Measurements from ENCODE around the gene DNAJC16. TPM values are rescaled to one million over a fixed set of nuclear protein-coding genes. Genes with fewer than 3 reads are reported as not detected.
A peak's percentile ranks its signal among the peaks of the same experiment; 100 is the strongest.

Gene DNAJC16
- total RNA-seq, 4 donors from 2014 or later, result 10.0 to 20.9 (median 14.2) TPM

DNA sequence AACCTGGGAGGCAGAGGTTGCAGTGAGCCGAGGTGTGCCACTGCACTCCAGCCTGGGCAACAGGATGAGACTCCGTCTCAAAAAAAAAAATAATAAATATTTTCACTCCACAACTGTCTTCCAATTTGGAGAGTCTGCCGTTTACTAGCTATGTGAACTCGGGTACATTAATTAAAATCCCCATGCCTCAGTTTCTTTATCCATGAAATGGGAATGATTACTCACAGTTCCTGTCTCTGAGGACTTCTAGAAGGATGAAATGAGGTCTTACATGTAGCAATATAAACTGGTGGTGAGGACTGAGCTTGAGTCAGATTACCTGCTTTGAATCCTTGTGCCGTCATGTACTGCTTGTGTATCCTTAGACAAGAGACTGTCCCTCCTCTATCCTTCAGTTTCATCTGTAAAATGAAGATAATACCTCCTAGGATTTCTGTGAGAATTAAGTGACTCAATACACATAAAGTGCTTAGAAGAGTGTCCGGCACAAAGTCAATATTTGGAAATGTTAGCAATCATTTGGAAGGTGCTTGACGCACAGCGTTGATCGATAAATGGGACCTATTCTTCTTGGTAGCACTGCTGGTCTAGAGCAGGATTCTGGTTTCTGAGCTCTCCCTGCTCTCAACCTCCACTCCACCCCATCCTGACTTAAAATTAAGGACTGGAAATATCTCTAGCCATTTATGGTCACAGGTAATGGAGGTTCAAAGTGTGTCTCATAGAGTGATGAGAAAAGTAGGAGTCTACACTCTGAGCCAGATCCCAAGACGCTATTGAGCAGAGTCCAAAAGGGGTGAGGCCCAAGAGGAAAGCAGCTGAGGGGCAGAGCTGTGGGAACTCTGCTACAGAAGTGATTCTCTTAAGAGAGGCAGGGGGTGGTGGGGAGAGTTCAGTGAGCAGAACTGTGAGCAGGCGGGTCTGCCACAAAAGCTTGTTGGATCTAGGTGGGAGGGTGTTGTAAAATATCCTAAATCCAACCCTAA lies 79.0 kb downstream of the DNAJC16 start:
- Histone ChIP-seq H3K4me3 (no peak overlapping the region), H3K36me3 (no peaks in the 10 kb centered on the region), H3K9me3 (no peaks in the 10 kb centered on the region), H3K27ac (no peak overlapping the region), H3K4me1 (peaks cover 0 to 37% (median 9%) of the 10 kb centered on the region in 3 donors), H3K27me3 (no peaks in the 10 kb centered on the region)
- no peak for DNase-seq
- intact Hi-C loops (cut with DNase I), result no loop called here
- WGBS, 2 donors, result 83 to 85% methylated on average over 11 of the region's 11 CpGs
- TF ChIP-seq POLR2A (IDR thresholded peaks at IDR 0.05) (no peak), CTCF (IDR thresholded peaks at IDR 0.05) (no peak)

DNA sequence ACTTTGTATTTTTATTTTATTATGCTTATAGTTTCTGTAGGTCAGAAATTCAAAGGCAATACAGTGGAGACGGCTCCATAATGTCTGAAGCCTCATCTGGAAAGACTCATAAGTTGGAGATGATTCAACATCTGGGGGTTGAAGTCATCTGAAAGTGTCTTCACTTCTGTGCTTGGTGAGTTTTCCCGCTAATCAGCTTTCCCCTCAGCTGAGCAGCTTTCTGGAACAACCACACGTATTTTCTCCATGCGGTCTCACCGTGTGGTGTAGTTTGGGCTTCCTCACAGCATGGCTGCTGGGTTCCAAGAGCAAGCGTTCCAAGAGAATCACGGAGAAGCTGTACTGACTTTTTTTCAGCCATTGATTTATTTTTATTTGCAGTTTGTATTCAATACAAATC lies 83.0 kb downstream of the DNAJC16 start:
- H3K4me3 ChIP-seq, result no peak overlapping the region
- H3K36me3 ChIP-seq, result no peaks in the 10 kb centered on the region
- DNase-seq, result no peak
- no peak for TF ChIP-seq POLR2A (IDR thresholded peaks at IDR 0.05)
- TF ChIP-seq CTCF (IDR thresholded peaks at IDR 0.05), result no peak
- H3K9me3 ChIP-seq, result no peaks in the 10 kb centered on the region
- no peak overlapping the region for H3K27ac ChIP-seq
- H3K27me3 ChIP-seq, result no peaks in the 10 kb centered on the region
- WGBS, 2 donors, result 72 to 90% methylated on average over 7 of the region's 7 CpGs
- peaks cover 0 to 3% (median 0%) of the 10 kb centered on the region in 3 donors for H3K4me1 ChIP-seq
- intact Hi-C loops (cut with DNase I), result no loop called here

DNA sequence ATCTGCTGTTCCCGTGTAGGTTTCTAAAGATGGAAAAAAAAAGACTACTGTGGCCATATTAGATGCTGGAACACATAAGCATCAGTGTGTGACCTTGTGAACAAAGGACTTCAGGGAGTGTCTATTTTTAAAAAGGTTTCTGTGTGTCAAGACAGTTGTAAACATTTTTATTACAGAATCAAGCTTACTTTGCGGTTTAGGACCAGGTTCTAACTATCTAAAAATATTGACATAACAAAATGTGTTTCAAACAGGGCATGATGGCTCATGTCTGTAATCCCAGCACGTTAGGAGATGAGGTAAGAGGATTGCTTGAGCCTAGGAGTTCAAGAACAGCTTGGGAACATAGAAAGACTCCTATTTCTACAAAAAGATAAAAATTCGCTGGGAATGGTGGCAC lies 83.5 kb downstream of the DNAJC16 start:
- Histone ChIP-seq H3K27me3 (no peaks in the 10 kb centered on the region), H3K9me3 (no peaks in the 10 kb centered on the region), H3K4me3 (no peak overlapping the region), H3K4me1 (peaks cover 0 to 3% (median 0%) of the 10 kb centered on the region in 3 donors), H3K27ac (no peak overlapping the region), H3K36me3 (no peaks in the 10 kb centered on the region)
- intact Hi-C loops (cut with DNase I), result no loop called here
- DNase-seq, result no peak
- TF ChIP-seq POLR2A (IDR thresholded peaks at IDR 0.05) (no peak), CTCF (IDR thresholded peaks at IDR 0.05) (no peak)
- 35 to 37% methylated on average over 4 of the region's 4 CpGs for WGBS, 2 donors

DNA sequence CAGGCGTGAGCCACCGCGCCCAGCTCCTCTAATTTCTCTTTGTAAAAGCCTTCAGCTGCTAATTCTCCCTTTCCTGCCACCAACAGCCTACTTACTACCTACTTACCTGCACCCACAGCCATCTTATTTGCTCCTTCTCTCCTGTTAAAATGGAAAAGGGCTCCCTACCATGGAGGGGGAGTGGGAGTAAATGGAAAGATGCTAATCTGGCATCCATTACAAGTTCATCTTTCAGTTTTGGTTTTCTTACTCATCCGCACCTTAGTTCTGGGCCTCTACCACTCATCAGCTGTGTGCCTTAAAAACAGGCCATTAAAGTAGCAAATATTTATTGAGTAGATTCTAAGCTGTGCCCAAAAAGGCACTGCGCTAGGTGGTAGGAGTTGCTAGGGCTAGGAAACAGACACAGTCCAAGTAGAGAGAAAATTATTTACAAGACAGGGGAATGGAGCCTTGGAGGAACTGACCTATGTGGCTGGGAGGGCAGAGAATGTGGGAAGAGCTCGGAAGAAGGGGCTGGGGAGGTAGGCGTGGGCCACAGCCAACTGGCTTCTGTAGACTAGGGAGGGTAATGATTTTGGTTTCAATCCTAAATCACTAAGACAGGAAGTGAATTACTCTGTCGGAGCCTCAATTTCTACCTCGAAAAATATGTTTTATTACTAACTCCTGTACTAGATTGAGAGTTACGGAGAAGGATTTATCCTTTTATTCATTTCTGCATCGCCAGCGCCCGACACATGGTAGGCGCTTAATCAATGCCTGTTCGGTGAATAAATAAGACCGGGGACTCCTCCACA lies 89.9 kb downstream of the DNAJC16 start:
- Histone ChIP-seq H3K36me3 (no peaks in the 10 kb centered on the region), H3K27ac (peak overlapping the region; percentile 87 to 100 (median 99)), H3K27me3 (no peaks in the 10 kb centered on the region), H3K4me1 (peaks cover 27 to 44% (median 36%) of the 10 kb centered on the region in 3 donors), H3K9me3 (no peaks in the 10 kb centered on the region), H3K4me3 (peak overlapping the region; percentile 55 to 99 (median 93))
- intact Hi-C loops (cut with DNase I), result loop anchor here (5.0 kb wide), 1 partner anchor 66 kb away; the partner anchor contains the start of gene PLEKHM2
- no peak for DNase-seq
- 24 to 25% methylated on average over 16 of the region's 16 CpGs for WGBS, 2 donors
- TF ChIP-seq POLR2A (IDR thresholded peaks at IDR 0.05), result no peak

- Histone ChIP-seq H3K36me3 (no peaks in the 10 kb centered on the region), H3K4me1 (peaks cover 27 to 53% (median 43%) of the 10 kb centered on the region in 3 donors), H3K27me3 (no peaks in the 10 kb centered on the region), H3K27ac (peak within 1 kb of the TSS; percentile 92 to 100 (median 99)), H3K9me3 (no peaks in the 10 kb centered on the region), H3K4me3 (peak within 1 kb of the TSS; percentile 55 to 99 (median 93))
- TF ChIP-seq POLR2A (IDR thresholded peaks at IDR 0.05) (peak in 3 of 4 donors; percentile 48 to 98 (median 96)), CTCF (IDR thresholded peaks at IDR 0.05) (no peak)
- intact Hi-C loops (cut with DNase I), result loop anchor here (5.0 kb wide), 1 partner anchor 65 kb away; the partner anchor contains the start of gene PLEKHM2
- DNase-seq, result peak; percentile 94
- WGBS, 2 donors, result 0 to 1% methylated on average over 11 to 14 of the region's 86 CpGs
Measured at GRCh38 chr1:15617173-15618076, 90.8 kb downstream of the DNAJC16 start, which contains the start of gene DDI2. TSS of gene DDI2 (plus strand) at chr1:15617458. CDS start at chr1:15617671, 213 bp downstream.

Data from esophagus squamous epithelium (tissue), 5 donors.